ENCODE data around the gene JUN. TPM values are rescaled to one million over a fixed set of nuclear protein-coding genes. Genes with fewer than 3 reads are reported as not detected.
A peak's percentile ranks its signal among the peaks of the same experiment; 100 is the strongest.

Gene JUN
- 10.2 and 16.8 TPM in 2 replicates for total RNA-seq (ENCODE audit: low replicate concordance)

GRCh38 chr1:58783993-58784757 is at the start of gene JUN:
JUN (minus strand) TSS chr1:58784047; CDS start chr1:58783070, 977 bp downstream.
- Histone ChIP-seq H3K79me2 (ENCODE audit: low read depth) (no peaks in the 10 kb centered on the region), H3K4me1 (peaks cover 19% of the 10 kb centered on the region), H4K20me1 (ENCODE audit: low read depth) (peaks cover 19% of the 10 kb centered on the region), H3K9me3 (ENCODE audit: low read depth) (no peaks in the 10 kb centered on the region), H3K36me3 (no peaks in the 10 kb centered on the region), H3K27ac (no peak within 1 kb of the TSS), H2AFZ (replicated peaks) (no peak within 1 kb of the TSS), H3K27me3 (peaks cover 76% of the 10 kb centered on the region), H3K4me2 (peak within 1 kb of the TSS; percentile 84), H3K4me3 (peak within 1 kb of the TSS; percentile 61), H3F3A (ENCODE audit: low read depth) (peaks cover 32% of the 10 kb centered on the region), H3K9ac (peak within 1 kb of the TSS; percentile 41)
- peak; percentile 99 for DNase-seq (ENCODE audit: low spot score)
- H3K36me3 Mint-ChIP-seq, result peaks cover 4% of the 10 kb centered on the region
- peaks cover 3% of the 10 kb centered on the region for H3K9me3 Mint-ChIP-seq
- TF ChIP-seq EZH2 (IDR thresholded peaks at IDR 0.05) (no peak), CTCF (IDR thresholded peaks at IDR 0.05) (no peak), EZH2phosphoT487 (IDR thresholded peaks at IDR 0.05) (no peak)
- peaks cover 27% of the 10 kb centered on the region for H3K27me3 Mint-ChIP-seq (ENCODE audit: insufficient read depth, low read depth)
- peaks cover 30% of the 10 kb centered on the region for H3K4me1 Mint-ChIP-seq
- peak within 1 kb of the TSS; percentile 97 for H3K27ac Mint-ChIP-seq
- peak within 1 kb of the TSS; percentile 94 for H3K4me3 Mint-ChIP-seq

DNA sequence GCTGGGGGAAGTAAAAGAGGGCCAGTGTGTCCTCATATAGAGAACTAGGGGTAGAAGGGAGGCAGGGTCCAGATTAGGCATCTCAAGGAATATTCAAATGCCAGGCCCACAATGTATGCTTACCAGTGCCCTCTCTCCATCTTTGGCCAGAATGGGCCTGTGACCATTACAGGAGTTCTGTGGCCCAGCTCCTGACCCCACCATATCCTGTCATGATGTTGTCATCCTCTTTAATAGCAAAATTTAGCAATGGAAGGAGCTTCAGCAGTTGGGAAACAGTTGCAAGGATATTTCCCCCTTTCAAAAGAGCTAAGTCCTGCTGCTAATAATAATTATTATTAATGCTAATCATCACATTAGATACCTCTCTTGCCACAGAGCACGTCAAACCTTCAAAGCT is 49.3 kb upstream of the JUN start:
- TF ChIP-seq EZH2 (IDR thresholded peaks at IDR 0.05), result no peak
- no peak for TF ChIP-seq CTCF (IDR thresholded peaks at IDR 0.05)
- no peak for TF ChIP-seq EZH2phosphoT487 (IDR thresholded peaks at IDR 0.05)
- H3K9me3 ChIP-seq (ENCODE audit: low read depth), result peaks cover under 1% of the 10 kb centered on the region
- H3K9me3 Mint-ChIP-seq, result peaks cover 11% of the 10 kb centered on the region

DNA sequence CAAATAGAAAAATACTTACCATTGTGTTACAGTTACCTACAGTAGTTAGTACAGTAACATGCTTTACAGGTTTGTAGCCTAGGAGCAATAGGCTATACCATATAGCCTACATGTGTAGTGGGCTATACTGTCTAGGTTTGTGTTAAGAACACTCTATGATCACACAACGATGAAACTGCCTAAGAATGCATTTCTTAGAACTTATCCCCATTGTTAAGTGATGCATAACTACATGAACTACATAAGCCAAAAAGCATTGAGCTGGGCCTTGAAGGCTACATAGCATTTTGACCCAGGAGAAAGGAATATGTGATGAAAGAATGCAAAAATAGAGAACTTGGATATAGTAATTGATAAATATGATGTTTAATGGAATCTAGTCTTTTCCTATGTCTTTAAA is 46.4 kb upstream of the JUN start:
- TF ChIP-seq EZH2 (IDR thresholded peaks at IDR 0.05) (no peak), CTCF (IDR thresholded peaks at IDR 0.05) (no peak), EZH2phosphoT487 (IDR thresholded peaks at IDR 0.05) (no peak)
- H3K36me3 ChIP-seq, result no peaks in the 10 kb centered on the region
- no peaks in the 10 kb centered on the region for H3K79me2 ChIP-seq (ENCODE audit: low read depth)
- H3K4me1 ChIP-seq, result no peaks in the 10 kb centered on the region
- no peaks in the 10 kb centered on the region for H3F3A ChIP-seq (ENCODE audit: low read depth)
- Mint-ChIP-seq H3K36me3 (peaks cover 2% of the 10 kb centered on the region), H3K4me3 (no peak overlapping the region), H3K9me3 (peaks cover 27% of the 10 kb centered on the region), H3K27ac (no peak overlapping the region), H3K27me3 (ENCODE audit: insufficient read depth, low read depth) (no peaks in the 10 kb centered on the region), H3K4me1 (no peaks in the 10 kb centered on the region)
- DNase-seq (ENCODE audit: low spot score), result no peak
- H4K20me1 ChIP-seq (ENCODE audit: low read depth), result no peaks in the 10 kb centered on the region
- H3K9ac ChIP-seq, result no peak overlapping the region
- no peak overlapping the region for H3K4me2 ChIP-seq
- H3K27me3 ChIP-seq, result no peaks in the 10 kb centered on the region
- H3K9me3 ChIP-seq (ENCODE audit: low read depth), result peaks cover 11% of the 10 kb centered on the region
- H3K27ac ChIP-seq, result no peak overlapping the region
- H2AFZ ChIP-seq (replicated peaks), result no peak overlapping the region
- H3K4me3 ChIP-seq, result no peak overlapping the region

More for the DNA sequence above, 49.3 kb upstream of the JUN start:
- Histone ChIP-seq H3K9ac (no peak overlapping the region), H2AFZ (replicated peaks) (no peak overlapping the region), H3K27ac (no peak overlapping the region), H3K27me3 (no peaks in the 10 kb centered on the region), H3K36me3 (no peaks in the 10 kb centered on the region), H4K20me1 (ENCODE audit: low read depth) (no peaks in the 10 kb centered on the region), H3K4me1 (no peaks in the 10 kb centered on the region), H3K4me2 (no peak overlapping the region), H3K79me2 (ENCODE audit: low read depth) (no peaks in the 10 kb centered on the region), H3F3A (ENCODE audit: low read depth) (no peaks in the 10 kb centered on the region), H3K4me3 (no peak overlapping the region)
- H3K4me1 Mint-ChIP-seq, result no peaks in the 10 kb centered on the region
- H3K27me3 Mint-ChIP-seq (ENCODE audit: insufficient read depth, low read depth), result no peaks in the 10 kb centered on the region
- H3K27ac Mint-ChIP-seq, result no peak overlapping the region
- no peak for DNase-seq (ENCODE audit: low spot score)
- peaks cover 2% of the 10 kb centered on the region for H3K36me3 Mint-ChIP-seq
- no peak overlapping the region for H3K4me3 Mint-ChIP-seq

Measured in neural progenitor cell (in vitro differentiated cells).